Right lobe of liver (tissue), 6 donors: ENCODE results near the gene GNAT2. TPM values are rescaled to one million over a fixed set of nuclear protein-coding genes. Genes with fewer than 3 reads are reported as not detected.

ENCODE experiments used
- ATAC-seq, 4 donors: fragments of 200-7000 bp; cut with Tn5 transposase; one replicate each; pipeline ENCODE4 v1.9.1; 2020; ENCODE audit warnings: mild to moderate bottlenecking in 4 of 4, moderate library complexity in 4 of 4
- DNase-seq, 3 donors: peaks; one replicate each; pipeline ENCODE4 v3.0.0-alpha.2; 2020
- H3K27ac ChIP-seq, 3 donors: fragments of 200-600 bp; one replicate each; pipeline ENCODE4 v1.8.0; 2022
- H3K27me3 ChIP-seq, 2 donors: fragments of 200-600 bp; one replicate each; pipeline ENCODE4 v1.8.0; 2022
- H3K36me3 ChIP-seq, 4 donors: fragments of 200-600 bp; sonication (generic) in 1 of 4; one replicate each; pipeline versions ENCODE4 v1.5.1 to v1.8.0; 2017 to 2022; ENCODE audit warnings: control low read depth in 1 of 4
- H3K4me1 ChIP-seq, 4 donors: fragments of 200-600 bp; sonication (generic) in 1 of 4; one replicate each; pipeline versions ENCODE4 v1.5.1 to v1.8.0; 2017 to 2022; ENCODE audit warnings: control low read depth in 1 of 4
- H3K4me3 ChIP-seq, 3 donors: fragments of 200-600 bp; one replicate each; pipeline ENCODE4 v1.8.0; 2022
- H3K9me3 ChIP-seq, 4 donors: fragments of 200-600 bp; sonication (generic) in 1 of 4; one replicate each; pipeline versions ENCODE4 v1.5.1 to v1.8.0; 2017 to 2022; ENCODE audit warnings: control low read depth in 1 of 4
- POLR2A ChIP-seq: fragments of 450-650 bp; IDR thresholded peaks from one replicate; pipeline ENCODE4 v1.6.1; 2017; ENCODE audit warnings: antibody characterized with exemption, mild to moderate bottlenecking
- WGBS: methylation state at CpG from one replicate; pipeline ENCODE4 v1.1.6; 2018; ENCODE audit warnings: low coverage, low lambda C conversion rate; ENCODE audit not compliant: insufficient coverage; ENCODE audit errors: missing lambda C conversion rate; 5-methylcytosine and 5-hydroxymethylcytosine counted together
- intact Hi-C, 2 donors: fragments of 100-400 bp; cut with DNase I; formaldehyde crosslinking; loops; one replicate each; pipeline versions ENCODE4 v1.11.2 to v1.14.1; 2022
- total RNA-seq, 6 experiments: library from RNA; depleted of rRNA in 2 of 6; stranded (reverse); fragments of >200 nt in 2 of 6; fragmentation: NEBNext Ultra II Directional in 3 of 6; extraction: Animal tissue kit (Norgen Biotek cat#: 25700) in 3 of 6; gene quantifications; one replicate each; pipeline versions ENCODE4 v1.1.0 to v1.2.4, GENCODE V29; 2016 to 2023
- TF ChIP-seq, protein P1 (sequence below), 4 donors: fragments of 200-600 bp in 3 of 4; fragments of 450-650 bp in 1 of 4; IDR thresholded peaks; one replicate each; pipeline versions ENCODE4 v1.5.1 to v1.8.0; 2016 to 2022; ENCODE audit warnings: antibody characterized with exemption in 4 of 4, mild to moderate bottlenecking in 2 of 4
- donor health status: DM: no; HTN: yes; CAD: no.
- donor health status: DM: no; HTN: no; CAD: no.
- donor health status: DM: no; HTN: no; CAD: no.
- donor health status: DM: no; HTN: yes; CAD: no.
- donor health status: DM: no; HTN: yes; CAD: no.

GNAT2 gene
- total RNA-seq, 6 experiments from 2014 or later: 0.20 to 0.21 (median 0.20) TPM; not detected in 3

GRCh38 chr1:109626682-109627408, 7.4 kb upstream of the GNAT2 start:
- no CpG with 5 or more reads among the region's 21 CpGs for WGBS
- no peak overlapping the region for H3K27ac ChIP-seq
- no peaks in the 10 kb centered on the region for H3K9me3 ChIP-seq
- intact Hi-C loops: loop anchor here (5.0 to 10.0 kb wide), 2 partner anchors 82 to 85 kb away; partner anchors contain the start of gene GNAI3 (in 1 of the 2)
- no peaks in the 10 kb centered on the region for H3K27me3 ChIP-seq
- no peak overlapping the region for H3K4me3 ChIP-seq
- no peak for TF ChIP-seq POLR2A
- TF ChIP-seq, protein P1, sequence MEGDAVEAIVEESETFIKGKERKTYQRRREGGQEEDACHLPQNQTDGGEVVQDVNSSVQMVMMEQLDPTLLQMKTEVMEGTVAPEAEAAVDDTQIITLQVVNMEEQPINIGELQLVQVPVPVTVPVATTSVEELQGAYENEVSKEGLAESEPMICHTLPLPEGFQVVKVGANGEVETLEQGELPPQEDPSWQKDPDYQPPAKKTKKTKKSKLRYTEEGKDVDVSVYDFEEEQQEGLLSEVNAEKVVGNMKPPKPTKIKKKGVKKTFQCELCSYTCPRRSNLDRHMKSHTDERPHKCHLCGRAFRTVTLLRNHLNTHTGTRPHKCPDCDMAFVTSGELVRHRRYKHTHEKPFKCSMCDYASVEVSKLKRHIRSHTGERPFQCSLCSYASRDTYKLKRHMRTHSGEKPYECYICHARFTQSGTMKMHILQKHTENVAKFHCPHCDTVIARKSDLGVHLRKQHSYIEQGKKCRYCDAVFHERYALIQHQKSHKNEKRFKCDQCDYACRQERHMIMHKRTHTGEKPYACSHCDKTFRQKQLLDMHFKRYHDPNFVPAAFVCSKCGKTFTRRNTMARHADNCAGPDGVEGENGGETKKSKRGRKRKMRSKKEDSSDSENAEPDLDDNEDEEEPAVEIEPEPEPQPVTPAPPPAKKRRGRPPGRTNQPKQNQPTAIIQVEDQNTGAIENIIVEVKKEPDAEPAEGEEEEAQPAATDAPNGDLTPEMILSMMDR (IDR thresholded peaks at IDR 0.05): no peak
- peaks cover 0 to 16% (median 5%) of the 10 kb centered on the region in 4 donors for H3K4me1 ChIP-seq
- H3K36me3 ChIP-seq: peaks cover 0 to 38% (median 11%) of the 10 kb centered on the region in 4 donors
- ATAC-seq (no peak), DNase-seq (no peak)

DNA sequence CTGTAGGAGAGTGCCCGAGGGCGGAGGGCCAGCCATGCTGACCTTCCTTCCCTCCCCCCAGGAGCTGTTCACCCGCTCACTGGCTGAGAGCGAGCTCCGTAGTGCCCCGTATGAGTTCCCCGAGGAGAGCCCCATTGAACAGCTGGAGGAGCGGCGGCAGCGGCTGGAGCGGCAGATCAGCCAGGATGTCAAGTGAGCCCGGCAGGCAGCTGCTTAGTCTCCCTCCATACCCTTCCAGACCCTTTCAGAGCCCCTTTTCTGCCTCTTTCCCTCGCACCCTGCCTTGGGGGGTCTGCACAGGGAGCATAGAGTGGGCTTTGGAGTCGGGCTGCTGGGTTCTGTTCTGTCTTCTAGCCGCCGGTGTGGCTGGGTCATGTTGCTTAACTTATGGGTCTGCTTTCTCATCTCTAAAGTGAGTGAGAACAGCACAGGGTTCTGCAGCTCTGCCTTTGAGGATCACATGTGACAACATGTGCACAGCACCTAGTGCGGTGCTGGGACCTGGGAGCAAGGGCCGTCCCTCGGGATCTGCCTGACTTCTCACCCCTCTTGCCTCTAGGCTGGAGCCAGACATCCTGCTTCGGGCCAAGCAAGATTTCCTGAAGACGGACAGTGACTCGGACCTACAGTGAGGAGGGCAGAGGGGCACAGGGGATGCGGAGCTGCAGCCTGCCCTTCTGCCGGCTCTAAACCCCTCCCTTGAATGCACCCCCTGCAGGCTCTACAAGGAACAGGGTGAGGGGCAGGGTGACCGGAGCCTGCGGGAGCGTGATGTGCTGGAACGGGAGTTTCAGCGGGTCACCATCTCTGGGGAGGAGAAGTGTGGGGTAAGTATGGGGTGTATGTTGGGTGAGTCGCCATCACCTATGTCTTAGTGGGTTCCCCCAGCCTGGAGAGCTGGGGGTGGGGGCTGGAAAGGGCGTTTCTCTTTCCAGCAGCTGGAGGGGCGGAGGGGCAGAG, 6.5 kb upstream of the GNAT2 start:
- Histone ChIP-seq H3K4me3 (no peak overlapping the region), H3K4me1 (peaks cover 0 to 22% (median 7%) of the 10 kb centered on the region in 4 donors), H3K27ac (no peak overlapping the region), H3K27me3 (no peaks in the 10 kb centered on the region), H3K9me3 (no peaks in the 10 kb centered on the region), H3K36me3 (peaks cover 0 to 29% (median 6%) of the 10 kb centered on the region in 4 donors)
- ATAC-seq (no peak), DNase-seq (no peak)
- TF ChIP-seq, protein P1 (IDR thresholded peaks at IDR 0.05): no peak
- 70% methylated on average over 12 of the region's 32 CpGs for WGBS
- intact Hi-C loops: loop anchor here (5.0 to 10.0 kb wide), 2 partner anchors 81 to 84 kb away; partner anchors contain the start of gene GNAI3 (in 1 of the 2)

DNA sequence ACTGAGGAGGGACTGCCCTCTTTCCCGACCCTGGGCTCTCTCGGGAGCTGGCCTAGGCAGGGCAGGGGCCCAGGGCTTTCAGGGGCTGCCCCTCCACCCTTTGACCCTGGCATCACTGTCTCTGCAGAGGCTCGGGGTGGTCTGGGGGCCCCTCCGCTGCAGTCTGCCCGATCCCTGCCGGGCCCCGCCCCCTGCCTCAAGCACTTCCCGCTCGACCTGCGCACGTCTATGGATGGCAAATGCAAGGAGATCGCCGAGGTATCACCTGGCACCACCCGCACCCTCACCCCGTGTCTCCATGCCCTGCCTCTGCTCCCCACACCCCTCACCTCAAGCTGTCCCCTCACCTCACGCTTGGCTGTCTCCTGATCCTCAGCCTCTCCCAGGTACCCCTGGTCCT, 5.8 kb upstream of the GNAT2 start:
- TF ChIP-seq, protein P1 (IDR thresholded peaks at IDR 0.05): no peak
- TF ChIP-seq POLR2A: no peak
- no peak overlapping the region for H3K27ac ChIP-seq
- H3K4me3 ChIP-seq: no peak overlapping the region
- intact Hi-C loops: loop anchor here (5.0 to 10.0 kb wide), 2 partner anchors 80 to 83 kb away; partner anchors contain the start of gene GNAI3 (in 1 of the 2)
- ATAC-seq: no peak
- H3K27me3 ChIP-seq: no peaks in the 10 kb centered on the region
- DNase-seq: no peak
- H3K36me3 ChIP-seq: peaks cover 0 to 26% (median 5%) of the 10 kb centered on the region in 4 donors
- WGBS: no CpG with 5 or more reads among the region's 16 CpGs
- H3K9me3 ChIP-seq: no peaks in the 10 kb centered on the region
- H3K4me1 ChIP-seq: peaks cover 0 to 22% (median 7%) of the 10 kb centered on the region in 4 donors

DNA sequence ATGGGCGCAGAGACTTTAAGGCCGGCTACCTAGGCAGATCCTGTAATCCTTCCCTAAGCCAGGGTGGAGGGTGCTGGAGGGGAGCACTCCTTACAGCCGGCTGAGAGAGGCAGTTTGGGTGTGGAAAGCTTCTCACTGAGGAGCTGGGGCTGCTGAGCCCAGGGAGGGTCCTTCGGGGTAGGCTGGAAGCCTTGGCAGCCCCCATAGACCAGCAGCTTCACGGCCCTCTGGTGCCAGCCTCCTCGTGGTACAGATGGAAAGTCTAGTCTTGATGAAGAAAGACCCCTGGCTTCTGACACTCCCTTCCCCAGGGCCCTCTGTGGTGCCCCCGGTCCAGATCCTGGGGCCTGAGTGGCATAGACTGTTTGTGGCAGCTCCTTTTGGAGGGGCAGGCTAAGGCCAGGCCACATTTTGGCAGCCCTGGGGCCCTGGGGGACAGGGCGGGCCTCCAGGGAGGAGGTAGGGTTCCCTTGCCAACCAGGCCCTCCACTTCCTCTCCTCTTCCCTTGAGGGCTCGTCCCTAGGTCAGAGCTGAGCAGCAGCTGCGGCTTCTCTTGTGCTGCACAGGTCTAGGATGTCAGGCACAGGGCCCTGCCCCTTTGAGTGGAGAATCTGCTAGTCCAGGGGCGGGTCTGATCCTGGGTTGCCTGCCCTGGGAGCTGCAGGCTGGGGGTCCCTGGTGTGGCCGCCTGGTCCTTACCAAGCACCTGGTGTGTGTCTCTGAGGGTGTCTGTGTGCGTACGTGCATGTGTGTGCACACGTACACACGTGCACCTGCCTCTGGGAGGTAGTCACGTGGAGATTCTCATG, 5.0 kb upstream of the GNAT2 start:
- TF ChIP-seq, protein P1 (IDR thresholded peaks at IDR 0.05): no peak
- TF ChIP-seq POLR2A: no peak
- Histone ChIP-seq H3K4me1 (peaks cover 0 to 22% (median 7%) of the 10 kb centered on the region in 4 donors), H3K4me3 (no peak overlapping the region), H3K27me3 (no peaks in the 10 kb centered on the region), H3K36me3 (peaks cover 0 to 22% (median 5%) of the 10 kb centered on the region in 4 donors), H3K9me3 (no peaks in the 10 kb centered on the region), H3K27ac (no peak overlapping the region)
- intact Hi-C loops: loop anchor here (5.0 to 10.0 kb wide), 2 partner anchors 80 to 82 kb away; partner anchors contain the start of gene GNAI3 (in 1 of the 2)
- no peak for DNase-seq
- ATAC-seq: no peak
- WGBS: 40% methylated on average over 1 of the region's 17 CpGs
